ENCODE results near the gene EOGT. TPM values are rescaled to one million over a fixed set of nuclear protein-coding genes. Genes with fewer than 3 reads are reported as not detected.
A peak's percentile ranks its signal among the peaks of the same experiment; 100 is the strongest.

Gene EOGT
- total RNA-seq, 1 donor from 2014 or later = 31.7 TPM

GRCh38 chr3:68936856-68937255, 76.6 kb downstream of the EOGT start:
- no peak for DNase-seq (ENCODE audit: extremely low spot score in 2 of 2)
- no peak for TF ChIP-seq CTCF (IDR thresholded peaks at IDR 0.05)
- no peak for TF ChIP-seq POLR2A (IDR thresholded peaks at IDR 0.05)
- no peak for TF ChIP-seq POLR2AphosphoS5 (IDR thresholded peaks at IDR 0.05; ENCODE audit: insufficient read depth in 1 of 2, low read depth in 1 of 2)
- Histone ChIP-seq H3K9me3 (no peaks in the 10 kb centered on the region), H3K27ac (no peak overlapping the region), H3K4me1 (peaks cover 4% of the 10 kb centered on the region), H3K4me3 (no peak overlapping the region), H3K36me3 (no peaks in the 10 kb centered on the region), H3K27me3 (no peaks in the 10 kb centered on the region)
- intact Hi-C loops (cut with DNase I) = no loop called here

- no peak for DNase-seq (ENCODE audit: extremely low spot score in 2 of 2)
- intact Hi-C loops (cut with DNase I) = no loop called here
- no peak overlapping the region for H3K27ac ChIP-seq
- no peak for TF ChIP-seq POLR2A (IDR thresholded peaks at IDR 0.05)
- no peak for TF ChIP-seq POLR2AphosphoS5 (IDR thresholded peaks at IDR 0.05; ENCODE audit: insufficient read depth in 1 of 2, low read depth in 1 of 2)
- no peak for TF ChIP-seq CTCF (IDR thresholded peaks at IDR 0.05)
- no peaks in the 10 kb centered on the region for H3K36me3 ChIP-seq
- H3K4me3 ChIP-seq = no peak overlapping the region
- no peaks in the 10 kb centered on the region for H3K9me3 ChIP-seq
- H3K4me1 ChIP-seq = peaks cover 10% of the 10 kb centered on the region
- no peaks in the 10 kb centered on the region for H3K27me3 ChIP-seq
Measured at GRCh38 chr3:68935778-68936177, 77.7 kb downstream of the EOGT start.

- Histone ChIP-seq H3K27ac (no peak overlapping the region), H3K4me1 (peaks cover 10% of the 10 kb centered on the region), H3K27me3 (no peaks in the 10 kb centered on the region), H3K36me3 (no peaks in the 10 kb centered on the region), H3K9me3 (no peaks in the 10 kb centered on the region), H3K4me3 (peak overlapping the region in 1 of 2 donors; percentile 18)
- no peak for DNase-seq (ENCODE audit: extremely low spot score in 2 of 2)
- TF ChIP-seq CTCF (IDR thresholded peaks at IDR 0.05) (no peak), POLR2A (IDR thresholded peaks at IDR 0.05) (no peak)
- intact Hi-C loops (cut with DNase I) = no loop called here
Measured at GRCh38 chr3:68931406-68932149, 81.9 kb downstream of the EOGT start.

MicroRNAs within 50 kb of the gene (microRNA counts, 767-probe panel; counts per million panel counts)
- microRNA hsa-miR-3136-5p = 238 to 261 counts per million in 2 donors

Small RNA genes lying within 50 kb of the gene (microRNA-seq; reads per million reads assigned to microRNA genes)
- gene MIR3136 (ENCODE audit: borderline number of aligned reads, borderline replicate concordance) = not detected

Small RNA genes lying within 50 kb of the gene (small RNA-seq; reads per million reads assigned to genes)
- not detected for gene MIR3136

Other genes starting within 250 kb of the EOGT start
- gene TAFA4, start 81.1 kb downstream of the EOGT start, total RNA-seq = 0.74 TPM
- 34.4 TPM for gene TMF1, start 38.6 kb upstream of the EOGT start, total RNA-seq
- 84.7 TPM for gene UBA3, start 66.7 kb upstream of the EOGT start, total RNA-seq
- 86.9 TPM for gene ARL6IP5, start 71.3 kb upstream of the EOGT start, total RNA-seq
- not detected for gene LMOD3, start 108.9 kb upstream of the EOGT start, total RNA-seq

All from vagina (tissue), 2 donors.